Liver (tissue), 9 donors: ENCODE data around the gene LRMDA. TPM values are rescaled to one million over a fixed set of nuclear protein-coding genes. Genes with fewer than 3 reads are reported as not detected.
A peak's percentile ranks its signal among the peaks of the same experiment; 100 is the strongest.

Experiments used
- DNase-seq: peaks from one replicate; pipeline ENCODE4 v3.0.0-alpha.2; 2017; ENCODE audit warnings: low spot score
- H3K27ac ChIP-seq, 2 donors: one replicate each; pipeline ENCODE4 v1.7.0; 2013; ENCODE audit warnings: inconsistent platforms in 2 of 2, low read length in 2 of 2, control low read depth in 1 of 2, low read depth in 1 of 2, mild to moderate bottlenecking in 1 of 2
- H3K27me3 ChIP-seq, 4 donors: one replicate each; pipeline versions ENCODE4 v1.6.1 to v1.7.0; 2013; ENCODE audit warnings: low read length in 3 of 4, inconsistent platforms in 1 of 4, mild to moderate bottlenecking in 1 of 4, moderate library complexity in 1 of 4; ENCODE audit not compliant: control insufficient read depth in 4 of 4, insufficient read depth in 4 of 4
- H3K36me3 ChIP-seq, 4 donors: one replicate each; pipeline versions ENCODE4 v1.6.1 to v1.7.0; 2013; ENCODE audit warnings: low read length in 3 of 4, mild to moderate bottlenecking in 3 of 4, low read depth in 1 of 4, moderate library complexity in 1 of 4; ENCODE audit not compliant: control insufficient read depth in 4 of 4, insufficient read depth in 3 of 4
- H3K4me1 ChIP-seq, 4 donors: one replicate each; pipeline versions ENCODE4 v1.6.1 to v1.7.0; 2013; ENCODE audit warnings: low read length in 3 of 4, mild to moderate bottlenecking in 3 of 4, moderate library complexity in 1 of 4; ENCODE audit not compliant: control insufficient read depth in 4 of 4, insufficient read depth in 4 of 4
- H3K4me3 ChIP-seq, 3 donors: one replicate each; pipeline versions ENCODE4 v1.6.1 to v1.7.0; 2013; ENCODE audit warnings: low read length in 3 of 3, control low read depth in 1 of 3, low read depth in 1 of 3, mild to moderate bottlenecking in 1 of 3
- H3K9ac ChIP-seq, 2 donors: one replicate each; pipeline ENCODE4 v1.7.0; 2013; ENCODE audit warnings: low read length in 2 of 2, mild to moderate bottlenecking in 2 of 2, moderate library complexity in 2 of 2, control low read depth in 1 of 2, low read depth in 1 of 2
- H3K9me3 ChIP-seq, 4 donors: one replicate each; pipeline versions ENCODE4 v1.6.1 to v1.7.0; 2013; ENCODE audit warnings: low read length in 3 of 4; ENCODE audit not compliant: control insufficient read depth in 4 of 4
- CTCF ChIP-seq: fragments of 150-350 bp; IDR thresholded peaks from 2 replicates; pipeline ENCODE4 v1.5.1; 2017; ENCODE audit warnings: improper control_type of control experiment, low read depth, low read length; ENCODE audit not compliant: missing input control
- HNF4A ChIP-seq, 2 donors: conservative IDR thresholded peaks; 2 replicates each; pipeline ENCODE4 v1.6.1; 2016; ENCODE audit warnings: antibody characterized with exemption in 2 of 2, mild to moderate bottlenecking in 2 of 2
- HNF4G ChIP-seq: IDR thresholded peaks from 2 replicates; pipeline ENCODE4 v1.6.1; 2016; ENCODE audit warnings: antibody characterized with exemption
- JUND ChIP-seq, 2 donors: IDR thresholded peaks; 2 replicates each; pipeline ENCODE4 v1.6.1; 2016; ENCODE audit warnings: antibody characterized with exemption in 2 of 2
- MAX ChIP-seq: IDR thresholded peaks from 2 replicates; pipeline ENCODE4 v1.6.1; 2016; ENCODE audit warnings: antibody characterized with exemption
- NR2F2 ChIP-seq: IDR thresholded peaks from 2 replicates; pipeline ENCODE4 v1.6.1; 2016; ENCODE audit warnings: antibody characterized with exemption
- RAD21 ChIP-seq, 2 donors: IDR thresholded peaks; 2 replicates each; pipeline ENCODE4 v1.6.1; 2016; ENCODE audit warnings: antibody characterized with exemption in 2 of 2, mild to moderate bottlenecking in 2 of 2
- REST ChIP-seq: IDR thresholded peaks from 2 replicates; pipeline ENCODE4 v1.6.1; 2016; ENCODE audit warnings: antibody characterized with exemption, mild to moderate bottlenecking
- RXRA ChIP-seq, 2 donors: IDR thresholded peaks; 2 replicates each; pipeline ENCODE4 v1.6.1; 2017 to 2018; ENCODE audit warnings: antibody characterized with exemption in 2 of 2, mild to moderate bottlenecking in 1 of 2
- YY1 ChIP-seq: IDR thresholded peaks from 2 replicates; pipeline ENCODE4 v1.6.1; 2016; ENCODE audit warnings: antibody characterized with exemption, mild to moderate bottlenecking
- WGBS: extraction: QIAGEN DNeasy Blood & Tissue Kit; methylation state at CpG from one replicate; pipeline ENCODE4 v1.1.7; 2013; 5-methylcytosine and 5-hydroxymethylcytosine counted together
- polyA plus RNA-seq, 2 donors: library from polyadenylated mRNA; stranded (reverse) in 1 of 2; unstranded in 1 of 2; fragments of 200-250 nt in 1 of 2; fragments of >200 nt in 1 of 2; fragmentation: Nextera tagmentation in 1 of 2; extraction: Ambion mirVana in 1 of 2; gene quantifications; one replicate each; pipeline versions ENCODE4 v1.2.1 to v1.2.3, GENCODE V29; 2013 to 2015
- total RNA-seq, 2 donors: library from RNA; depleted of rRNA; stranded (reverse); fragments of >200 nt; gene quantifications; one replicate each; pipeline ENCODE4 v1.2.3, GENCODE V29; 2014
- donor health status: healthy.
- donor health status: healthy.
- donor health status: healthy.
- donor health status: healthy.
- donor health status: healthy.

The LRMDA gene
- total and polyA plus RNA-seq, 4 donors, result 7.9 to 15.8 (median 11.3) TPM

- peaks cover 0 to 2% (median 0%) of the 10 kb centered on the region in 4 donors for H3K36me3 ChIP-seq
- H3K27ac ChIP-seq, result no peak overlapping the region
- DNase-seq, result no peak
- H3K9me3 ChIP-seq, result no peaks in the 10 kb centered on the region
- H3K4me1 ChIP-seq, result no peaks in the 10 kb centered on the region
- H3K27me3 ChIP-seq, result no peaks in the 10 kb centered on the region
- TF ChIP-seq RXRA (IDR thresholded peaks at IDR 0.05) (peak; percentile 24 to 84), NR2F2 (no peak)
- no peak overlapping the region for H3K4me3 ChIP-seq
- 75% methylated on average over 1 of the region's 1 CpG for WGBS
- no peak overlapping the region for H3K9ac ChIP-seq
Observed at GRCh38 chr10:76447578-76447977, 1016.2 kb downstream of the LRMDA start.

GRCh38 chr10:76451911-76452310 is 1020.5 kb downstream of the LRMDA start:
- H3K27me3 ChIP-seq, result no peaks in the 10 kb centered on the region
- no peaks in the 10 kb centered on the region for H3K4me1 ChIP-seq
- H3K9me3 ChIP-seq, result no peaks in the 10 kb centered on the region
- H3K27ac ChIP-seq, result no peak overlapping the region
- H3K9ac ChIP-seq, result no peak overlapping the region
- over 99% methylated on average over 2 of the region's 2 CpGs for WGBS
- no peak overlapping the region for H3K4me3 ChIP-seq
- no peak for DNase-seq
- no peak for TF ChIP-seq HNF4G
- TF ChIP-seq REST, result no peak
- TF ChIP-seq YY1, result no peak
- TF ChIP-seq CTCF, result no peak
- no peak for TF ChIP-seq HNF4A (conservative IDR thresholded peaks at IDR 0.05)
- no peak for TF ChIP-seq MAX
- no peak for TF ChIP-seq RAD21 (IDR thresholded peaks at IDR 0.05)
- no peaks in the 10 kb centered on the region for H3K36me3 ChIP-seq

GRCh38 chr10:76453332-76453731 is 1021.9 kb downstream of the LRMDA start:
- DNase-seq, result no peak

More at GRCh38 chr10:76453332-76453731, 1021.9 kb downstream of the LRMDA start:
- no peaks in the 10 kb centered on the region for H3K36me3 ChIP-seq
- no peaks in the 10 kb centered on the region for H3K4me1 ChIP-seq
- no peaks in the 10 kb centered on the region for H3K9me3 ChIP-seq
- no peak overlapping the region for H3K9ac ChIP-seq
- H3K4me3 ChIP-seq, result no peak overlapping the region
- H3K27ac ChIP-seq, result no peak overlapping the region
- no peaks in the 10 kb centered on the region for H3K27me3 ChIP-seq
- 97% methylated on average over 1 of the region's 1 CpG for WGBS
- TF ChIP-seq CTCF (no peak), JUND (IDR thresholded peaks at IDR 0.05) (no peak)
